Measurements from ENCODE around the gene NPM3. TPM values are rescaled to one million over a fixed set of nuclear protein-coding genes. Genes with fewer than 3 reads are reported as not detected.

The NPM3 gene
- total and polyA plus RNA-seq, 4 donors, result 3.4 to 24.9 (median 12.4) TPM

DNA sequence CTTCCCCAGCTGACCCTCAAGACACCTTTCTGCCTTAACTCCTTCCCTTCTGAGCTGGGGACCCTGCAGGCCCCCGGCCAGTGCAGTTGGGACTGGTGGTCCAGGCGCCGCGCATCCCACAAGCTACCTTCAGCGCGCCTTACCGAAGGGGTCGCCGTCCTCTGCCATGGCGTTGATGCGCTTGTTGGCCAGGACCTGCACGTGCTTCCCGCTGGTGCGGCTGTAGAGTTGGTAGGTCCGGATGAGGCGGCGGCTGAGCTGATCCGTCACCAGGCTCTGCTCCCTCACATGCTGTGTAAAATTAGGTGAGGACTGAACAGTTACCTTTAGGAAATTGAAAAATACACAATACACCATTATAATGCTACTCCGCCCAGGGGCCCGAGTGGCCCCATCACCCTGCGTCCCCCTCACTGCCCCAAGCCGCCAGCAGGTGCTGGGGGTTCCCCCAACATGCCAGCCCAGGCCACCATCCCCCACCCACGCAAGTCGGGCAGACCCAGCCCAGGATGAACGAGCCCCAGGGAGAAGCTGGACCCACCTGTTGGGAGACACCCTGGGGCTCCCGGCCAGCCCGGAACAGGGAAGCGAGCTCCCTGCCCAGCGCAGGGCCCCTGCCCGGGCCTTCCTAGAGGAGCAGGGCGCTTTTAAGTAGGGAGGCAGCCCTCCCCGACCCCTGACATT, 8.5 kb downstream of the NPM3 start:
- 12% methylated on average over 32 of the region's 32 CpGs for WGBS
- no peak for DNase-seq (ENCODE audit: low spot score)
- peaks cover 11 to 23% (median 15%) of the 10 kb centered on the region in 4 donors for H3K4me1 ChIP-seq (ENCODE audit: control insufficient read depth in 4 of 4, insufficient read depth in 4 of 4, low read length in 3 of 4)
- no peaks in the 10 kb centered on the region for H3K9me3 ChIP-seq (ENCODE audit: control insufficient read depth in 4 of 4, low read length in 3 of 4)
- TF ChIP-seq RXRA (IDR thresholded peaks at IDR 0.05) (no peak), FOXA2 (IDR thresholded peaks at IDR 0.05) (no peak), HNF4G (IDR thresholded peaks at IDR 0.05) (no peak), EGR1 (IDR thresholded peaks at IDR 0.05; ENCODE audit: low read depth in 2 of 2) (no peak), JUND (IDR thresholded peaks at IDR 0.05) (no peak), HNF4A (conservative IDR thresholded peaks at IDR 0.05) (no peak), GABPA (IDR thresholded peaks at IDR 0.05 in 1 of 2, conservative IDR thresholded peaks at IDR 0.05 in 1 of 2) (no peak), SP1 (IDR thresholded peaks at IDR 0.05) (no peak), NR2F2 (IDR thresholded peaks at IDR 0.05) (no peak), FOXA1 (IDR thresholded peaks at IDR 0.05) (no peak)
- TF ChIP-seq, protein P1, sequence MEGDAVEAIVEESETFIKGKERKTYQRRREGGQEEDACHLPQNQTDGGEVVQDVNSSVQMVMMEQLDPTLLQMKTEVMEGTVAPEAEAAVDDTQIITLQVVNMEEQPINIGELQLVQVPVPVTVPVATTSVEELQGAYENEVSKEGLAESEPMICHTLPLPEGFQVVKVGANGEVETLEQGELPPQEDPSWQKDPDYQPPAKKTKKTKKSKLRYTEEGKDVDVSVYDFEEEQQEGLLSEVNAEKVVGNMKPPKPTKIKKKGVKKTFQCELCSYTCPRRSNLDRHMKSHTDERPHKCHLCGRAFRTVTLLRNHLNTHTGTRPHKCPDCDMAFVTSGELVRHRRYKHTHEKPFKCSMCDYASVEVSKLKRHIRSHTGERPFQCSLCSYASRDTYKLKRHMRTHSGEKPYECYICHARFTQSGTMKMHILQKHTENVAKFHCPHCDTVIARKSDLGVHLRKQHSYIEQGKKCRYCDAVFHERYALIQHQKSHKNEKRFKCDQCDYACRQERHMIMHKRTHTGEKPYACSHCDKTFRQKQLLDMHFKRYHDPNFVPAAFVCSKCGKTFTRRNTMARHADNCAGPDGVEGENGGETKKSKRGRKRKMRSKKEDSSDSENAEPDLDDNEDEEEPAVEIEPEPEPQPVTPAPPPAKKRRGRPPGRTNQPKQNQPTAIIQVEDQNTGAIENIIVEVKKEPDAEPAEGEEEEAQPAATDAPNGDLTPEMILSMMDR (IDR thresholded peaks at IDR 0.05; ENCODE audit: low read depth, low read length, missing input control), result no peak
- TF ChIP-seq, protein P2, sequence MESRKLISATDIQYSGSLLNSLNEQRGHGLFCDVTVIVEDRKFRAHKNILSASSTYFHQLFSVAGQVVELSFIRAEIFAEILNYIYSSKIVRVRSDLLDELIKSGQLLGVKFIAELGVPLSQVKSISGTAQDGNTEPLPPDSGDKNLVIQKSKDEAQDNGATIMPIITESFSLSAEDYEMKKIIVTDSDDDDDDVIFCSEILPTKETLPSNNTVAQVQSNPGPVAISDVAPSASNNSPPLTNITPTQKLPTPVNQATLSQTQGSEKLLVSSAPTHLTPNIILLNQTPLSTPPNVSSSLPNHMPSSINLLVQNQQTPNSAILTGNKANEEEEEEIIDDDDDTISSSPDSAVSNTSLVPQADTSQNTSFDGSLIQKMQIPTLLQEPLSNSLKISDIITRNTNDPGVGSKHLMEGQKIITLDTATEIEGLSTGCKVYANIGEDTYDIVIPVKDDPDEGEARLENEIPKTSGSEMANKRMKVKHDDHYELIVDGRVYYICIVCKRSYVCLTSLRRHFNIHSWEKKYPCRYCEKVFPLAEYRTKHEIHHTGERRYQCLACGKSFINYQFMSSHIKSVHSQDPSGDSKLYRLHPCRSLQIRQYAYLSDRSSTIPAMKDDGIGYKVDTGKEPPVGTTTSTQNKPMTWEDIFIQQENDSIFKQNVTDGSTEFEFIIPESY (IDR thresholded peaks at IDR 0.05), result no peak
- TF ChIP-seq, protein P3, sequence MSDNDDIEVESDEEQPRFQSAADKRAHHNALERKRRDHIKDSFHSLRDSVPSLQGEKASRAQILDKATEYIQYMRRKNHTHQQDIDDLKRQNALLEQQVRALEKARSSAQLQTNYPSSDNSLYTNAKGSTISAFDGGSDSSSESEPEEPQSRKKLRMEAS (IDR thresholded peaks at IDR 0.05), result no peak
- no peak overlapping the region for H3K27ac ChIP-seq (ENCODE audit: low read depth in 1 of 2, low read length in 2 of 2)
- peaks cover 0 to 21% (median 3%) of the 10 kb centered on the region in 4 donors for H3K27me3 ChIP-seq (ENCODE audit: control insufficient read depth in 4 of 4, insufficient read depth in 4 of 4, low read length in 3 of 4)
- no peaks in the 10 kb centered on the region for H3K36me3 ChIP-seq (ENCODE audit: control insufficient read depth in 4 of 4, insufficient read depth in 3 of 4, low read depth in 1 of 4, low read length in 3 of 4)
- no peak overlapping the region for H3K4me3 ChIP-seq (ENCODE audit: low read depth in 1 of 3, low read length in 3 of 3)
- H3K9ac ChIP-seq (ENCODE audit: low read depth in 1 of 2, low read length in 2 of 2), result no peak overlapping the region

DNA sequence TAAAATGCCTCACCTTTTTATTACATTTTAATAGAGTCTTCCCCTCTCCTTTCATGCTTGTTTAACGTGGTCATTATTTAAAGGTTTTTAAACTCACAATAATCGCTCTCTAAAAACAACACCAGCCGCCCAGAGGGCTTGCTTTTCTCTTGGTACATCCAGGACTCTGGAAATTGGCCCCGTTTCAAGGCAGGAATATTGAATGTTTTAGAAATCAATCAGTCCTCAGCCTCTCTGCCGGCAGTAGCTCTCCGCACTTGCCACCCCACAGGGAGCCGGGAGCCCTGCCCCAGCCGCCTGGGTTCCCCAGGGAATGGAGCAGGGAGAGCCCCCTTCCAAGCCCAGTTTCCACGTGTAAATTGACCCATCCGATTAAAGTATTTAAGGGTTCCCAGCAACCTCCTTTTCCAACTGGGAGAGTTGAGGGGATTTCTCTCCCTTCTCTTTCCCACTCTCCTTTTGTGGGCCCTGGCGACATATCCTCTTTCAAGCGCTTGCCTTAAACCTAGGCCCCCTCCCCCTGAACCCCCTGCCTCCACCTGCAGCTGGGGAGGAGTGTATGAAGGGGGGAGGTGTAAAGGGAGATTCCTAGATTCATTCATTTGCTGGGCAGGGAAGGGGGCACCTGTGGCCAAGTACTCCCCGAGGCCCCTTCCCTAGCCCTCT, 9.2 kb downstream of the NPM3 start:
- Histone ChIP-seq H3K4me3 (ENCODE audit: low read depth in 1 of 3, low read length in 3 of 3) (no peak overlapping the region), H3K9me3 (ENCODE audit: control insufficient read depth in 4 of 4, low read length in 3 of 4) (no peaks in the 10 kb centered on the region), H3K27me3 (ENCODE audit: control insufficient read depth in 4 of 4, insufficient read depth in 4 of 4, low read length in 3 of 4) (peaks cover 0 to 21% (median 4%) of the 10 kb centered on the region in 4 donors), H3K4me1 (ENCODE audit: control insufficient read depth in 4 of 4, insufficient read depth in 4 of 4, low read length in 3 of 4) (peaks cover 4 to 16% (median 10%) of the 10 kb centered on the region in 4 donors), H3K27ac (ENCODE audit: low read depth in 1 of 2, low read length in 2 of 2) (no peak overlapping the region), H3K36me3 (ENCODE audit: control insufficient read depth in 4 of 4, insufficient read depth in 3 of 4, low read depth in 1 of 4, low read length in 3 of 4) (no peaks in the 10 kb centered on the region), H3K9ac (ENCODE audit: low read depth in 1 of 2, low read length in 2 of 2) (no peak overlapping the region)
- no peak for TF ChIP-seq FOXA2 (IDR thresholded peaks at IDR 0.05)
- TF ChIP-seq, protein P1 (IDR thresholded peaks at IDR 0.05; ENCODE audit: low read depth, low read length, missing input control), result no peak
- TF ChIP-seq, protein P4, sequence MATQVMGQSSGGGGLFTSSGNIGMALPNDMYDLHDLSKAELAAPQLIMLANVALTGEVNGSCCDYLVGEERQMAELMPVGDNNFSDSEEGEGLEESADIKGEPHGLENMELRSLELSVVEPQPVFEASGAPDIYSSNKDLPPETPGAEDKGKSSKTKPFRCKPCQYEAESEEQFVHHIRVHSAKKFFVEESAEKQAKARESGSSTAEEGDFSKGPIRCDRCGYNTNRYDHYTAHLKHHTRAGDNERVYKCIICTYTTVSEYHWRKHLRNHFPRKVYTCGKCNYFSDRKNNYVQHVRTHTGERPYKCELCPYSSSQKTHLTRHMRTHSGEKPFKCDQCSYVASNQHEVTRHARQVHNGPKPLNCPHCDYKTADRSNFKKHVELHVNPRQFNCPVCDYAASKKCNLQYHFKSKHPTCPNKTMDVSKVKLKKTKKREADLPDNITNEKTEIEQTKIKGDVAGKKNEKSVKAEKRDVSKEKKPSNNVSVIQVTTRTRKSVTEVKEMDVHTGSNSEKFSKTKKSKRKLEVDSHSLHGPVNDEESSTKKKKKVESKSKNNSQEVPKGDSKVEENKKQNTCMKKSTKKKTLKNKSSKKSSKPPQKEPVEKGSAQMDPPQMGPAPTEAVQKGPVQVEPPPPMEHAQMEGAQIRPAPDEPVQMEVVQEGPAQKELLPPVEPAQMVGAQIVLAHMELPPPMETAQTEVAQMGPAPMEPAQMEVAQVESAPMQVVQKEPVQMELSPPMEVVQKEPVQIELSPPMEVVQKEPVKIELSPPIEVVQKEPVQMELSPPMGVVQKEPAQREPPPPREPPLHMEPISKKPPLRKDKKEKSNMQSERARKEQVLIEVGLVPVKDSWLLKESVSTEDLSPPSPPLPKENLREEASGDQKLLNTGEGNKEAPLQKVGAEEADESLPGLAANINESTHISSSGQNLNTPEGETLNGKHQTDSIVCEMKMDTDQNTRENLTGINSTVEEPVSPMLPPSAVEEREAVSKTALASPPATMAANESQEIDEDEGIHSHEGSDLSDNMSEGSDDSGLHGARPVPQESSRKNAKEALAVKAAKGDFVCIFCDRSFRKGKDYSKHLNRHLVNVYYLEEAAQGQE (IDR thresholded peaks at IDR 0.05), result no peak
- TF ChIP-seq HNF4G (IDR thresholded peaks at IDR 0.05), result no peak
- no peak for TF ChIP-seq RAD21 (IDR thresholded peaks at IDR 0.05)
- no peak for TF ChIP-seq SP1 (IDR thresholded peaks at IDR 0.05)
- no peak for TF ChIP-seq NR2F2 (IDR thresholded peaks at IDR 0.05)
- 13% methylated on average over 13 of the region's 13 CpGs for WGBS
- no peak for DNase-seq (ENCODE audit: low spot score)
